ENCODE results near the gene MAP3K3. TPM values are rescaled to one million over a fixed set of nuclear protein-coding genes. Genes with fewer than 3 reads are reported as not detected.

The MAP3K3 gene
- total and polyA plus RNA-seq, 2 experiments from 2014 or later, result 6.1 to 24.6 TPM

DNA sequence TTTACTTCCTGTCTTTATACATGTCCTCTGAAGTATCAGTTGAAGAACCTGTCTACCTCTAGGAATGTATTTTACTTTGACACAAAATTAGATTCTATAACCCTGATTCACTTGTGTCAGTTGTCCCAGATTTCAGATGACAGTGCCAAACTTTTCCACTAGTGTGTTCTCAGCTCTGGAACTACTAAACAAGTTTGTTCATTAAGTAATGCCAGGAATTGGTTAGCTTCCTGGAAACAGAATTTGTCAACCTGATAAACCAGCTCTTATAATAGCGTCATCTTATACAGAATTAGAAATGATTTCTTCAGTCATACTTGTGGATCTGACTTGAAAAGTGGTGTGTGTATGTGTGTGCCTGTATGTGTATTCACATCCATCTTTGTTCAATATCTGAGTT is 7.4 kb downstream of the MAP3K3 start (continued):
- TF ChIP-seq EZH2 (IDR thresholded peaks at IDR 0.05; ENCODE audit: low read depth, unreplicated experiment) (no peak), CREB1 (CRISPR knock-in tag; IDR thresholded peaks at IDR 0.05; ENCODE audit: low read depth) (no peak)
- TF ChIP-seq, protein P1, sequence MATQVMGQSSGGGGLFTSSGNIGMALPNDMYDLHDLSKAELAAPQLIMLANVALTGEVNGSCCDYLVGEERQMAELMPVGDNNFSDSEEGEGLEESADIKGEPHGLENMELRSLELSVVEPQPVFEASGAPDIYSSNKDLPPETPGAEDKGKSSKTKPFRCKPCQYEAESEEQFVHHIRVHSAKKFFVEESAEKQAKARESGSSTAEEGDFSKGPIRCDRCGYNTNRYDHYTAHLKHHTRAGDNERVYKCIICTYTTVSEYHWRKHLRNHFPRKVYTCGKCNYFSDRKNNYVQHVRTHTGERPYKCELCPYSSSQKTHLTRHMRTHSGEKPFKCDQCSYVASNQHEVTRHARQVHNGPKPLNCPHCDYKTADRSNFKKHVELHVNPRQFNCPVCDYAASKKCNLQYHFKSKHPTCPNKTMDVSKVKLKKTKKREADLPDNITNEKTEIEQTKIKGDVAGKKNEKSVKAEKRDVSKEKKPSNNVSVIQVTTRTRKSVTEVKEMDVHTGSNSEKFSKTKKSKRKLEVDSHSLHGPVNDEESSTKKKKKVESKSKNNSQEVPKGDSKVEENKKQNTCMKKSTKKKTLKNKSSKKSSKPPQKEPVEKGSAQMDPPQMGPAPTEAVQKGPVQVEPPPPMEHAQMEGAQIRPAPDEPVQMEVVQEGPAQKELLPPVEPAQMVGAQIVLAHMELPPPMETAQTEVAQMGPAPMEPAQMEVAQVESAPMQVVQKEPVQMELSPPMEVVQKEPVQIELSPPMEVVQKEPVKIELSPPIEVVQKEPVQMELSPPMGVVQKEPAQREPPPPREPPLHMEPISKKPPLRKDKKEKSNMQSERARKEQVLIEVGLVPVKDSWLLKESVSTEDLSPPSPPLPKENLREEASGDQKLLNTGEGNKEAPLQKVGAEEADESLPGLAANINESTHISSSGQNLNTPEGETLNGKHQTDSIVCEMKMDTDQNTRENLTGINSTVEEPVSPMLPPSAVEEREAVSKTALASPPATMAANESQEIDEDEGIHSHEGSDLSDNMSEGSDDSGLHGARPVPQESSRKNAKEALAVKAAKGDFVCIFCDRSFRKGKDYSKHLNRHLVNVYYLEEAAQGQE (IDR thresholded peaks at IDR 0.05; ENCODE audit: unreplicated experiment), result no peak

DNA sequence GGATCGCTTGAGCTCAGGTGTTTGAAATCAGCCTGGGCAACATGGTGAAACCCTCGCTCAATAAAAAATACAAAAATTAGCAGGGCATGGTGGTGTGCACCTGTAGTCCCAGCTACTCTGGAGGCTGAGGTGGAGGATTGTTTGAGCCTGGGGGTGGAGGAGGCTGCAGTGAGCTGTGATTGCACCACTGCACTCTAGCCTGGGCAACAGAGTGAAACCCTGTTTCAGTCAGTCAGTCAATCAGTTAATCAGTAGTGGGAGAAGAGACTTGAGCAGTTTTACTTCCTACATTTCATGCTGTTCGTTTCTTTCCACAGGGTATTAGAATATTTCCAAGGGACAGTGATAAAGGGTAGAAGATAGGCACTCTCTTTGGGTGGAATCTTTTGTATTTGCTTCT is 8.8 kb downstream of the MAP3K3 start:
- 0 out of 2 replicates have a peak overlapping the region, but pooled peaks have one; percentile 5 for H3K27ac ChIP-seq (ENCODE audit: low read depth)
- H3K4me1 Mint-ChIP-seq, result peaks cover 27% of the 10 kb centered on the region
- no peak for TF ChIP-seq ZNF331 (CRISPR knock-in tag; IDR thresholded peaks at IDR 0.05; ENCODE audit: low read depth)
- no peak for TF ChIP-seq NANOG (IDR thresholded peaks at IDR 0.05; ENCODE audit: borderline replicate concordance)
- TF ChIP-seq, protein P1 (IDR thresholded peaks at IDR 0.05; ENCODE audit: unreplicated experiment), result no peak
- TF ChIP-seq EZH2 (IDR thresholded peaks at IDR 0.05; ENCODE audit: low read depth, unreplicated experiment), result no peak
- TF ChIP-seq CREB1 (CRISPR knock-in tag; IDR thresholded peaks at IDR 0.05; ENCODE audit: low read depth), result no peak
- H3K27me3 Mint-ChIP-seq (ENCODE audit: insufficient read depth, low read depth, poor library complexity), result no peaks in the 10 kb centered on the region
- DNase-seq (ENCODE audit: low spot score), result no peak
- H3K36me3 ChIP-seq (ENCODE audit: insufficient read depth), result no peaks in the 10 kb centered on the region
- peaks cover 2% of the 10 kb centered on the region; the same call in 1 of the 3 replicates for H3K36me3 Mint-ChIP-seq (ENCODE audit: low read depth)
- H3F3A ChIP-seq (replicated peaks; ENCODE audit: low read depth), result no peaks in the 10 kb centered on the region
- no peaks in the 10 kb centered on the region for H3K9me3 Mint-ChIP-seq
- H4K20me1 ChIP-seq (replicated peaks; ENCODE audit: insufficient read depth), result peaks cover 14% of the 10 kb centered on the region; the same call in 1 of the 2 replicates
- no peak overlapping the region for H3K4me3 Mint-ChIP-seq
- no peak overlapping the region for H2AFZ ChIP-seq
- peaks cover 24% of the 10 kb centered on the region for H3K4me1 ChIP-seq (ENCODE audit: insufficient read depth)
- H3K9me2 ChIP-seq (ENCODE audit: insufficient read depth), result no peaks in the 10 kb centered on the region
- ATAC-seq, result no peak
- H3K27ac Mint-ChIP-seq, result no peak overlapping the region
- H3K79me2 ChIP-seq (replicated peaks; ENCODE audit: insufficient read depth), result peaks cover 50% of the 10 kb centered on the region
- no peak overlapping the region; the same call in 1 of the 2 replicates for H3K4me2 ChIP-seq
- no peak overlapping the region for H3K4me3 ChIP-seq
- H3K27me3 ChIP-seq (ENCODE audit: insufficient read depth), result no peaks in the 10 kb centered on the region
